Right lobe of liver (tissue), 6 donors: ENCODE data around the gene SMCP. TPM values are rescaled to one million over a fixed set of nuclear protein-coding genes. Genes with fewer than 3 reads are reported as not detected.

Experiments used
- ATAC-seq, 4 donors: fragments of 200-7000 bp; cut with Tn5 transposase; one replicate each; pipeline ENCODE4 v1.9.1; 2020; ENCODE audit warnings: mild to moderate bottlenecking in 4 of 4, moderate library complexity in 4 of 4
- DNase-seq, 3 donors: peaks; one replicate each; pipeline ENCODE4 v3.0.0-alpha.2; 2020
- H3K27ac ChIP-seq, 3 donors: fragments of 200-600 bp; one replicate each; pipeline ENCODE4 v1.8.0; 2022
- H3K27me3 ChIP-seq, 2 donors: fragments of 200-600 bp; one replicate each; pipeline ENCODE4 v1.8.0; 2022
- H3K36me3 ChIP-seq, 4 donors: fragments of 200-600 bp; sonication (generic) in 1 of 4; one replicate each; pipeline versions ENCODE4 v1.5.1 to v1.8.0; 2017 to 2022; ENCODE audit warnings: control low read depth in 1 of 4
- H3K4me1 ChIP-seq, 4 donors: fragments of 200-600 bp; sonication (generic) in 1 of 4; one replicate each; pipeline versions ENCODE4 v1.5.1 to v1.8.0; 2017 to 2022; ENCODE audit warnings: control low read depth in 1 of 4
- H3K4me3 ChIP-seq, 3 donors: fragments of 200-600 bp; one replicate each; pipeline ENCODE4 v1.8.0; 2022
- H3K9me3 ChIP-seq, 4 donors: fragments of 200-600 bp; sonication (generic) in 1 of 4; one replicate each; pipeline versions ENCODE4 v1.5.1 to v1.8.0; 2017 to 2022; ENCODE audit warnings: control low read depth in 1 of 4
- CTCF ChIP-seq, 4 donors: fragments of 200-600 bp in 3 of 4; fragments of 450-650 bp in 1 of 4; IDR thresholded peaks; one replicate each; pipeline versions ENCODE4 v1.5.1 to v1.8.0; 2016 to 2022; ENCODE audit warnings: antibody characterized with exemption in 4 of 4, mild to moderate bottlenecking in 2 of 4
- POLR2A ChIP-seq: fragments of 450-650 bp; IDR thresholded peaks from one replicate; pipeline ENCODE4 v1.6.1; 2017; ENCODE audit warnings: antibody characterized with exemption, mild to moderate bottlenecking
- WGBS: methylation state at CpG from one replicate; pipeline ENCODE4 v1.1.6; 2018; ENCODE audit warnings: low coverage, low lambda C conversion rate; ENCODE audit not compliant: insufficient coverage; ENCODE audit errors: missing lambda C conversion rate; 5-methylcytosine and 5-hydroxymethylcytosine counted together
- intact Hi-C, 2 donors: fragments of 100-400 bp; cut with DNase I; formaldehyde crosslinking; loops; one replicate each; pipeline versions ENCODE4 v1.11.2 to v1.14.1; 2022
- total RNA-seq, 6 experiments: library from RNA; depleted of rRNA in 2 of 6; stranded (reverse); fragments of >200 nt in 2 of 6; fragmentation: NEBNext Ultra II Directional in 3 of 6; extraction: Animal tissue kit (Norgen Biotek cat#: 25700) in 3 of 6; gene quantifications; one replicate each; pipeline versions ENCODE4 v1.1.0 to v1.2.4, GENCODE V29; 2016 to 2023
- donor health status: DM: no; HTN: yes; CAD: no.
- donor health status: DM: no; HTN: no; CAD: no.
- donor health status: DM: no; HTN: no; CAD: no.
- donor health status: DM: no; HTN: yes; CAD: no.
- donor health status: DM: no; HTN: yes; CAD: no.

The SMCP gene
- total RNA-seq, 6 experiments from 2014 or later: not detected

- WGBS: 25% methylated on average over 1 of the region's 1 CpG
- Histone ChIP-seq H3K27me3 (no peaks in the 10 kb centered on the region), H3K36me3 (no peaks in the 10 kb centered on the region), H3K4me1 (peaks cover 0 to 34% (median 14%) of the 10 kb centered on the region in 4 donors), H3K9me3 (no peaks in the 10 kb centered on the region), H3K4me3 (no peak overlapping the region), H3K27ac (no peak overlapping the region)
- intact Hi-C loops: no loop called here
- DNase-seq (peak in 1 of 3 donors; percentile 54), ATAC-seq (peak; percentile 46 to 76 (median 59))
- TF ChIP-seq POLR2A (no peak), CTCF (IDR thresholded peaks at IDR 0.05) (no peak)
These were observed 1.3 kb upstream of the SMCP start for GRCh38 chr1:152876827-152877226.

- Histone ChIP-seq H3K4me3 (no peak overlapping the region), H3K9me3 (no peaks in the 10 kb centered on the region), H3K27ac (peak overlapping the region in 2 of 3 donors; percentile 13 to 56), H3K36me3 (no peaks in the 10 kb centered on the region), H3K27me3 (no peaks in the 10 kb centered on the region), H3K4me1 (peaks cover 0 to 34% (median 14%) of the 10 kb centered on the region in 4 donors)
- TF ChIP-seq CTCF (IDR thresholded peaks at IDR 0.05): no peak
- no peak for TF ChIP-seq POLR2A
- ATAC-seq (peak; percentile 83 to 89 (median 84)), DNase-seq (peak in 1 of 3 donors; percentile 64)
- intact Hi-C loops: no loop called here
These were observed 1.6 kb downstream of the SMCP start for GRCh38 chr1:152879559-152880198.

- peaks cover 0 to 34% (median 14%) of the 10 kb centered on the region in 4 donors for H3K4me1 ChIP-seq
- intact Hi-C loops: no loop called here
- WGBS: 68% methylated on average over 3 of the region's 4 CpGs
- ATAC-seq: peak in 3 of 4 donors; percentile 6 to 15 (median 8)
- H3K27me3 ChIP-seq: no peaks in the 10 kb centered on the region
- H3K4me3 ChIP-seq: no peak overlapping the region
- H3K9me3 ChIP-seq: no peaks in the 10 kb centered on the region
- no peak for TF ChIP-seq POLR2A
- TF ChIP-seq CTCF (IDR thresholded peaks at IDR 0.05): no peak
- no peaks in the 10 kb centered on the region for H3K36me3 ChIP-seq
- peak overlapping the region in 2 of 3 donors; percentile 13 to 56 for H3K27ac ChIP-seq
- DNase-seq: no peak
These were observed 2.2 kb downstream of the SMCP start for GRCh38 chr1:152880316-152880715.

- intact Hi-C loops: no loop called here
- 49% methylated on average over 5 of the region's 5 CpGs for WGBS
- peak; percentile 35 to 68 (median 49) for ATAC-seq
- Histone ChIP-seq H3K27ac (peak overlapping the region in 1 of 3 donors; percentile 56), H3K4me1 (peaks cover 0 to 40% (median 14%) of the 10 kb centered on the region in 4 donors), H3K9me3 (no peaks in the 10 kb centered on the region), H3K4me3 (no peak overlapping the region), H3K27me3 (no peaks in the 10 kb centered on the region), H3K36me3 (no peaks in the 10 kb centered on the region)
- TF ChIP-seq POLR2A (no peak), CTCF (IDR thresholded peaks at IDR 0.05) (no peak)
- DNase-seq: no peak
These were observed 2.8 kb downstream of the SMCP start for GRCh38 chr1:152880907-152881306.
